Fibroblast of lung (primary cell): Measurements from ENCODE around the gene CEP295NL.

ENCODE experiments used
- CTCF ChIP-seq, 2 donors: IDR thresholded peaks in 1 of 2; conservative IDR thresholded peaks in 1 of 2; 1 replicate in 1 of 2; 2 replicates in 1 of 2; pipeline ENCODE4 v1.5.1; 2011 to 2012; ENCODE audit warnings: low read length in 2 of 2, control low read depth in 1 of 2, inconsistent platforms in 1 of 2, low read depth in 1 of 2, mild to moderate bottlenecking in 1 of 2
- EZH2 ChIP-seq: IDR thresholded peaks from 2 replicates; pipeline ENCODE4 v1.5.1; 2012; ENCODE audit warnings: low read length, control low read depth, mild to moderate bottlenecking; ENCODE audit errors: missing control alignments

GRCh38 chr17:78853926-78854394 is 49.0 kb downstream of the CEP295NL start:
- TF ChIP-seq CTCF (conservative IDR thresholded peaks at IDR 0.05 in 1 of 2, IDR thresholded peaks at IDR 0.05 in 1 of 2; ENCODE audit: low read depth in 1 of 2, low read length in 2 of 2) (no peak), EZH2 (no peak)
